GM19240 (cell line): Measurements from ENCODE around the gene CENPN.

Experiments
- DNase-seq: peaks from one replicate; pipeline ENCODE4 v3.0.0; 2011; ENCODE audit warnings: low spot score; ENCODE audit not compliant: insufficient read length

Gene CENPN

GRCh38 chr16:80990978-80991377 is 16.0 kb upstream of the CENPN start:
- DNase-seq, result no peak

- no peak for DNase-seq
Measured at GRCh38 chr16:80991792-80992430, 15.1 kb upstream of the CENPN start.

GRCh38 chr16:80992676-80993293 is 14.2 kb upstream of the CENPN start:
- DNase-seq, result no peak

- DNase-seq, result no peak
Measured at GRCh38 chr16:80993307-80993706, 13.7 kb upstream of the CENPN start.

- no peak for DNase-seq
Measured at GRCh38 chr16:80993834-80994233, 13.2 kb upstream of the CENPN start.

GRCh38 chr16:80994451-80994850 is 12.6 kb upstream of the CENPN start:
- no peak for DNase-seq

GRCh38 chr16:80996688-80997138 is 10.3 kb upstream of the CENPN start:
- no peak for DNase-seq

GRCh38 chr16:80997139-80997798 is 9.7 kb upstream of the CENPN start:
- DNase-seq, result no peak

- DNase-seq, result no peak
Measured at GRCh38 chr16:80997964-80998620, 8.9 kb upstream of the CENPN start.

GRCh38 chr16:81000873-81001272 is 6.1 kb upstream of the CENPN start:
- DNase-seq, result no peak

GRCh38 chr16:81001330-81001729 is 5.7 kb upstream of the CENPN start:
- DNase-seq, result no peak

GRCh38 chr16:81003064-81003463 is 4.0 kb upstream of the CENPN start:
- no peak for DNase-seq

- no peak for DNase-seq
Measured at GRCh38 chr16:81003610-81004460, 3.2 kb upstream of the CENPN start.

GRCh38 chr16:81004646-81005353 is 2.2 kb upstream of the CENPN start:
- DNase-seq, result no peak

- DNase-seq, result no peak
Measured at GRCh38 chr16:81005610-81006161, 1.3 kb upstream of the CENPN start.

GRCh38 chr16:81006211-81006812 is 702 bp upstream of the CENPN start:
- no peak for DNase-seq

- no peak for DNase-seq
Measured at GRCh38 chr16:81008505-81008789, 1.4 kb downstream of the CENPN start.

- DNase-seq, result no peak
Measured at GRCh38 chr16:81012974-81013373, 6.0 kb downstream of the CENPN start.

GRCh38 chr16:81014672-81015071 is 7.7 kb downstream of the CENPN start:
- DNase-seq, result no peak

- no peak for DNase-seq
Measured at GRCh38 chr16:81018496-81018895, 11.5 kb downstream of the CENPN start.
